Glomerular visceral epithelial cell (primary cell): ENCODE data around the gene MXI1.

Source experiments
- DNase-seq: peaks from one replicate; pipeline ENCODE4 v3.0.0-alpha.2; 2016; ENCODE audit errors: extremely low spot score

MXI1 gene

DNA sequence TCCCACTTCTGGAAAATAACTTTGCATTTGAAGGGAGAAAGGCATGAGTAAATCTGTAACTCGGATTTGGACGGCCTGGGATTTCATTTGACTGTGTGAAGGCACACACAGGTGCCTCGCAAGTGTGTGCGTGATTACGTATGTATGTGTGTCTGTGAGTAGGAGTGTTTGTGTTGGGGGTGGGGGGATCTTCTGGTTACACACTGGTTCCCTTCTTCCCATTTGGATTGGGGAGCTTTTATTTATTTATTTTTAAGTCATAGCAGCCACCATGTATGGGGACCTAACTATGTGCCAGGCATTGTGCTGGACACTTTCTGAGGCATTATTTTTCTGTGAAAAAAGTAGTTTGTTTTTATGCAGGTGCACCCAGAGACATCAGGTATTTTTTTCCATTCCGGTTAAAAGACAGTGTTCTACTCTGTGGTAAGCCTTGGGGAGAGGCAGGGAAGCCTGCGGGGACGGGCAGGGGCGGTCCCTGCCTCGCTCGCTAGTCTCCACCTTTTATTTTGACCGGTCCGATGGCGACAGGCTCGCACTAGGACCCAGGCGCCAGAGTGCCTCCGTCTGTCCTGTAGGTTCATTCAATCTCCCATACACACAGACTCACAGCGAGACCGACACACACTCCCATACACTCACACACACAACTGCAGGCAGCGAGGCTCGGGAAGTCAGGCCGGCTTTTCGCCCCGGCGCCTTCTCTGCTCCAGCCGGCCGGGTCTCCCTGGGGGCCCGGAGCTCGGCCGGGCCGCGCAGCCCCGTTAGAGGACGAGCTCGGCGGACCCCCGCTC lies at the start of gene MXI1:
Gene MXI1 (plus strand): TSS at position 595 of the 794 bp plus-strand sequence. CDS start 204 bp downstream, outside the sequence.
- peak; percentile 78 for DNase-seq

DNA sequence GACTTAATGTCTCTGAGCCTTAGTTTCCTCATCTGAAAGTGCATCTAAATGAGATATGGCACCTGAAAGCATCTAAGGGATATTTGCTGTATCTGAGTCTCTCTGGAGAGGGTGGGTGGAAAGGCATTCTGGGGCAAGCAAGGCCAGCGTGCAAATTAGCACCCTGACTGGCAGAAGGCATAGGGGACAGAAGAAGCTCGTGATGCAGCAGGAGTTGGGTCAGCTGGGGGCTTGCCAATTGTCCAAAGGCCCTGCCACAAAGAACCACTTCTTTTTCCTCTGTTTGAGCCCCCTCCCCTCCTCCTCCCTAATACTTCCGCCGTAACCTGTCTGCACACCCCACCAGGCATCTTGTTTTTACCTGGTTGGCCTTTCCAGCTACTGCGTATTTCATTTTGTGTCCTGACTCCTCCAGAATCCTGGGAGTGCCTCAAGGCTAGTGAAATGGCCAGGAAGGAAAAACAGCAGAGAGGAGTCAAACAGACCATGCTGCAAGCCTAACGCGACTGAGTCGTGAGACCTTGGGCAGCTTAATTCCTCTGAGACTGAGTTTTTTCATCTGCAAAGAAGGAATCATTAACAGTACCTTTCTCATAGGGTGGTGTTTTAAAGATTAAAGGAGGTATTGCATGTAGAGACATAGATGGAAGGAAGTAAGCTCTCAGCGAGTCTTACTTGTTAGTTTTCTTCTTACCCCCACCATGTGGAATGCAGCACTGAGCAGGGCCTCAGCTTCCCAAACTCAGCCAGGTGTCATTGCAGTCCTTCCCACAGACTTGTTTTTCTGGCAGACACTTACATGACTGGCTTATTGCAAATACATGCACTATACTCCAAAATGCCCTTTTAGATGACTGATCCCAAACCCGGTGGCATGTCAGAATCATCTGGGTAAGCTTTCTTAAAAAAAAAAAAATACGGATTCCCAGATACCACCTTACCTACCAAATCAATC lies 49.1 kb upstream of the MXI1 start:
- DNase-seq, result no peak

DNA sequence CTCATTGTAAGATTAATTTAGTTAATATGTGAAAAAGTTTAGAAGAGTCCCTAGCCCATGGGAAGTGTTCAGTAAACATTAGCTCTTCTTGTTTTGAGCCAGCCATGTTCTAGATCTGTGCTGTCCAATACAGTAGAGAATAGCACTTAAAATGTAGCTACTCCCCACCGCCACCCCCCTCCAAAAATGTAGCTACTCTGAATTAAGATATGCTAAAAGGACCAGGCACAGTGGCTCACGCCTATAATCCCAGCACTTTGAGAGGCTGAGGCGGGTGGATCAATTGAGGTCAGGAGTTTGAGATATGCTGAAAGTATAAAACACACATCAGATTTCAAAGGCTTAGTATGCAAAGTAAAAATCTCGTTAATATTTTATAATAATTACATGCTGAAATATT lies 47.3 kb upstream of the MXI1 start:
- DNase-seq, result no peak

DNA sequence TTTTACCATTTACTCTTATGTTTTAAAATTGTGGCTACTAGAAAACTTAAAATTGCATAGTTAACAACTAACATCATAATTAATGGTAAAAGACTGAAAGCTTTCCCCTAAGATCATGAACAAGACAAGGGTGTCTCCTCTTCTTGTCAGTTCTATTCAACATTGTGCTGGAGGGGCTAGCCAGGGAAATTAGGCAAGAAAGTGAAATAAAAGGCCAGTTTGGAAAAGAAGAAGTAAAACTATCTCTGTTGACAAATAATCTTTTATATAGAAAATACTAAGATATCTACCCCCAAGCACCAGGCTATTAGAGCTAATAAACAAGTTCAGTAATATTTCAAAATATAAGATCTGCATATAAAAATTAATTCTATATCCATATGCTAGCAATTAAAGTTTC lies 46.9 kb upstream of the MXI1 start:
- no peak for DNase-seq

DNA sequence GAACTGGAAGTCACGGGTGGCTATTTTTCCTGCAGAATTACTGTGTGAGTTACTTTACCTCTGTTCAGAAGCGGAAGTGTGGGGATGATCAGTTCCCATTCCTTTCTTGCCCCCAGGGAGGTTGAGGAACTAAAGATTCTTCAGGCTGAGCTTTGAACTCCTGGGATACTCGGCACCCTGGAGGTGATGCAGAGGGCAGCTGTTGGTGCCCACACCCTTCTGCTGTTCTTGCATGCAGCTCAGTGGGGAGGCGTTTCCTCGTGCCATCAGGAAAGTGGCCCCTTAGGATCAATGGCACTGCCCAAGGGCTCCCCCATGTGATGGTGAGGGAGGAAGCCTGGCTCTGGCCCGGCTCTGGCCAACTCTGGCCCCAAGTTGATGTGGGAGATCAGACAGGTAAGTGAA lies 44.7 kb upstream of the MXI1 start:
- DNase-seq, result no peak

DNA sequence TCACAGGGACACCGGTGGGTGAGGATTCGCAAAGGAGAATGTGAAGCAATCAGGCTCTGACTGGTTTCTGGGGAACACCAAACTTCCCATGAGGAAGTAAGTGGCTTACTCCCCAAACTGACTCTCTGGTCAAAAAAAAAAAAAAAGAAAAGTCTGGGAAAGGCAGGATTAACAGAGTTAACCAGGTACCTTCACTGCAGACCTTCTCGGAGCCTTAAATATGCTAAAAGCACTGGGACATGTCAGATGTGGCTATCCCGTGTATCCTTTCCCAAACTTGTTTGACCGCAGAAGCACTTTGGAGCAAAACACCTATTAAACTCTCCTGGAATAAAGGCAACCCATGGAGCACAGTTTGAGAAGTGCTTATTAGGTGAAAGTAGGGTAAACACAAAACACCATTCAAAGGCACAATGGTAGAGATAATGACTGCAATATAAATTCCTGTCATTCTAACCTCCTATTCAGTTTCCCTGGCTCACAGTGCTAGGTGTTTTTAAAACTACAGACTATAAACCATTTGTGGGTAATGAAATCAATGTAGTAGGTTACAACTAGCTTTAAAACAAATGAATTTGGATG lies 44.1 kb upstream of the MXI1 start:
- no peak for DNase-seq

DNA sequence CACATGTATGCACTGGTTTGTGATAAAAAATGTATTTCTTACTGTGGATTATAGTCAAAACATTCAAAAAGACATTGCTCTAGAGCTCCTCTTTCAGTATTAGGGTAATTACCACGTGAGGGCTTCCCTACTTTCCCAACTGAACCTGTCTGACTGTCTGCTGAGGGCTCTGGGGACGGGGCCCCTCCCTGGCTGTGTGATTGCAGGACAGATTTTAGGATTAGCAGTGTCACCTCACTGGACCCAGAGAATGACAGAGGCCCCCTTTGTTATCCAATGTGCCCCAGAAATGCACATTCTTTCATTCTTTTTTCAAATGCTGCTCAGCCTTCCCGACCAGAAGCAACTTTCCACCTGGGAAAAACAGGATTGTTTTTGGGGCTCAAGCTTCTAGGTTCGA lies 43.6 kb upstream of the MXI1 start:
- DNase-seq, result no peak

DNA sequence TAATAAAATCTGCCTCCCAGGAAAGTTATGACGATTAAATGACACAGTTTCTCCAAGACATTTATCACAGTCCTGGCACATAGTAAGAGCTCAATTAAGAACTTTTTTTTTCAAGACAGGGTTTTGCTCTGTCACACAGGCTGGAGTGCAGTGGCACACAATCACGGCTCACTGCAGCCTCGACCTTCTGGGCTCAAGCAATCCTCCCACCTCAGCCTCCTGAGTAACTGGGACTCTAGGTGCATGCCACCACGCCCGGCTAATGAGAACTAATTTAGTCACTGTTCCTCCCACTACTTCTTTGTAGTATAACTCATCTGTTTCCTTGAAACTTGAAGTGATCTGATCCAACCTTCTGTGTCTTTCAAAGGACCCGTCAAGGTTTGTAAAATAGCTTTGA lies 42.2 kb upstream of the MXI1 start:
- DNase-seq, result no peak

DNA sequence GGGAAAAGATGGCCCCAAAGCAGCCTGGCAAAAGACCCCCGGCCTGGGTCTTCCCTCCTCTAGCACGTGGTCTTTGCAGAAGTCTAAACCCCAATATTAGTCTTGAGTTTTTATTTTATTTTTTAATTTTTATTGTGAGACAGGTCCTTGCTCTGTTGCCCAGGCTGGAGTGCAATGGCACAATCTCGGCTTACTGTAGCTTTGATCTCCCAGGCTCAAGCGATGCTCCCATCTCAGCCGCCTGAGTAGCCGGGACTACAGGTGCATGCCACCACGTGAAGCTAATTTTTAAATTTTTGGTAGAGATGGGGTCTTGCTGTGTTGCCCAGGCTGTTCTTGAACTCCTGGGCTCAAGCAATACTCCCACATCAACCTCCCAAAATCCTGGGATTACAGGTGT lies 40.3 kb upstream of the MXI1 start:
- DNase-seq, result no peak

DNA sequence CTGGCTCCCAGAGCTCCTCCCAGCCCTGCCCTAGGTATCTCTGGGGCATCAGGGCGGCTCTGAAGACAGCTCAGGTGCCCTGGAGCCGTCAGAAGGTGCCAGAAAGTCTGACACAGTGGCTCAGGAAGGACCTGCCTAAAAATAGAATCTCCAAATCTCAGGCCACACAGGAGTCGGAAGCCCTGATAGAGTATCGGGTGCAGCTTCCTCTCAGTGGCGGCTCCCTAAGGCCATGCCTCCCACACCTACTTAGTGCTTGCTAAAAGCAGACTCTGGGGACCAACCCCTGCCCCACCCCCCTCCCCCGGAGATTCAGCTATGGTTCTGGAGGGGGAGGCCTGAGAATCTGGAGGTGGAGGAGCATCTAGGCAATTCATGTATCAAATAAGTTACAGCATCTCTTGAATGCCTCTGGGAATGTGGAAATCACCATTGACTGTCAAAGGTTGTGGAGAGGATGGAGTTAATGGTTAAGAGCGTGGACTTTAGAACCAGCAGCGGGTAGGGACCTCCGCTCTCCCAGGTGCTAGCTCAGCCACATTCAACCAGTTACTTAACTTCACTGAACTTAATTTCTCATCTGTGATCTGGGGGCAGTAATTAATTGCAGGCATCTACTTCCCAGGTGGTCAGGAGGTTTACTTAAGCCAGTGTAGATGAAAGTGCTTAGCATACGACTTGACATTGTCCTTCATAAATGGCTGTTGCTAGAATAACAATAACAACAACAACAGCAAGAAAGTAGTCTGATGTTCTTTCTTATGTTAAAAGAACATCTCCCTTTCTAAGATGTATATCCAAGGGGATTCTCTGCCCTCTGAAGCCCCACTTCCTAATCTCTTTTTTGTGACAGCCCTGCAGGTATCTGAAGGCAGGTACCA lies 38.6 kb upstream of the MXI1 start:
- no peak for DNase-seq

DNA sequence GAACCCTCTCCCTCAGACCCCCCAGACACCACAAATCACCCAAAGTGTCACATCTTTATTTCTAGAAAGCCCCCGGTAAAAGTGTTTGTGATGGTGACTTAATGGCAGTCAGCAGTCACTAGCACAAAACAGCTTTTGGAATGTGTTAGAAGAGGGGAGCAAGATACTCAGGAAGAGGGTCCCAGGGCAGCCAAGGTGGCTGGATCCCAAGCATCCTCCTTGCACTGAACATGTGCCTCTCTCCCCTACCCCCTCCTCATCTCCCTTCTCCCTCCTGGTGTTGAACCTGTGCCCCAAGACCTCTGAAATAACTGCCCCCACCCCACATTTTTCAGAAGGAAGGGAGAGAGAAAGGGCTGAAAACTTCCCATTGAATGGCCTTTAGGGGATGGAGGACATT lies 37.8 kb upstream of the MXI1 start:
- DNase-seq, result no peak

DNA sequence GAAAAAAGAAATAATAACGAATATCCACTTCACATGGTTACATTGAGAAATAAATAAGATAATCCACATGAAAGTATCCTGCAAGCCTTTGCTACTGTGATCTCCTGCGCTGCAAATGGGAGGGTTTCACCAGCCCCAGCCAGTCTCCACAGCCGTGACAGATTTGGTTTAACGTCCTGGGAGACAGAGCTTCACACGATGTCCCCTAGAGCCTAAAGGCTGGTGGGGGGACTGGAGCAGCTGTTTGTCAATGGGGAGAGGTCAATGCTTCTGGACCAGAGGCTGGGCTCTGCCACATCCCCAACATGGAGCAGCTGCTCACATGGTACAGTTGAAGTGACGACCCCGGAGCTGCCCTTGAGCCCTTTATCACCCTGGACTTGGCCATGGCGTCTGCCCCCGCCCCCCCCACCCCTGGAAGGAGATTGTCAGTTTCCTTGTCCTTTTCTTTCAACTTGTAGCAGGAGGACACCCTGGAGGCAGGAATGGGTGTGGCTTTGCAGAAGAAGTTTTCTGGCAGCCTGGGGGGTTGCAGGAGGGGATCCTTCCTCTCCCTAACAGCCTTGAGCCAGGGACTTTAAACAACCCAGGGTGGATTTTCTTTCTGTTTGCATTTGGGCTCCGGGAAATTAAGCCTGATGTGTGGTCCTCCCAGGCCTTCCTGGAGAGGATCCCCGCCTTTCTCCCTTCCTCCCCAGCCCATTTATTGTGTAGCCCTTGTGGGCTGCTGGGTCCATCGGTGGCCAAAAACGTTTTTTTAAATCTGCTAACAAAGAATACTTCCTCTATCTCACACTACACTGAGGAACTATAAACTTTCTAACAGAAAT lies 37.0 kb upstream of the MXI1 start:
- no peak for DNase-seq

DNA sequence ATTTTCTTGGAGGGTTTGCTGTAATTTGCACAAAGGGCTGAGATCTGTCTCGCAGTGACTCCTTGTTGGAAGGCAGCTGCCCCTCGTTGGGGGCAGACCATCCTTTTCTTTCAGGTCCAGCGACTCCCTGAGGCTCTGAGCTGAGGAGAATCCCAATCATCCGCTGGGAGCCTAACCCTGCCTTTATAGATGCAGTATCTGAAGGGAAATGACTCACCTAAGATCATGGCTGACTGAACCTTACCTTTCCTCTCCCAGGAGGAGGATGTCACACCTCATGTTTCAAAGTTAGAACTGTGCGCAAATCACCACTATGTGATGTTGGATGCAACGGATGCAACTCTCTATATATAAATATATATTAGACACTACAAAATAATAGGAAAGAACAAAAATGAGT lies 36.4 kb upstream of the MXI1 start:
- DNase-seq, result peak; percentile 25

DNA sequence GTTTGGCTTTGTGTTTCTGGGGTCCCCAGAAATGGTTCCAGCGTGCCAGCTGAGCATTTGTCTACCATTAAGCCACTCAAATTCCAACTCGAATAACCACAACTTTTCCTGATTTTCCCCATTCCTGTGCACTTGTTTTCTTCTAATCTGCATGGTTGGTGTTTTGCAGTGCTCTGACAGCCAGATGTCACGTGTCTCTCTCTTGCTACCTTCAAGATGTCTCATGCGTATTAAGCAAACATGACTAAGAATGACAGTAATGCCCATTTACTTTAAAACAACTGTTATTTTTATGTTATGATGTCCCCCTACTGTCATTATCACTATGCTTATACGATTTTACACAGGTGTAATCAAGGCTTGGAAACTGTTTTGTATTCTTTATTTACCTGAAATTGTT lies 35.2 kb upstream of the MXI1 start:
- no peak for DNase-seq

DNA sequence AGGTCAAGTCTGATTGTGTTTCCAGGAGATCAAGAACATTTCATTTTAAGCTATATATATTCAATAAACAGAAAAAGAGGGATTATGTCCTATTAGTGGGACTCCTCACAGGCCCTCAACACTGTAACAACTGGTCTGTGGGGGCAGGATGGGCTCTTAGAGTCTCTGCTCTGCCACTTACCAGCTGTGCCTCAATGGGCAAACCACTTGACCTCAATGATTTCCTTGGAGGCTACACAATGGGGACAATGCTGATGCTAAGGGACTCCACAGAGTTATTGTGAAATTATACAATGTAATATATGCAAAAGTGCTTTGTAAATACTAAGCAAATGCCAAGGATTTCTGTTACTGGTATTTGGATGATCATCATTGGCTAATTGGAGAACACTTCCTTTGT lies 33.2 kb upstream of the MXI1 start:
- DNase-seq, result no peak

DNA sequence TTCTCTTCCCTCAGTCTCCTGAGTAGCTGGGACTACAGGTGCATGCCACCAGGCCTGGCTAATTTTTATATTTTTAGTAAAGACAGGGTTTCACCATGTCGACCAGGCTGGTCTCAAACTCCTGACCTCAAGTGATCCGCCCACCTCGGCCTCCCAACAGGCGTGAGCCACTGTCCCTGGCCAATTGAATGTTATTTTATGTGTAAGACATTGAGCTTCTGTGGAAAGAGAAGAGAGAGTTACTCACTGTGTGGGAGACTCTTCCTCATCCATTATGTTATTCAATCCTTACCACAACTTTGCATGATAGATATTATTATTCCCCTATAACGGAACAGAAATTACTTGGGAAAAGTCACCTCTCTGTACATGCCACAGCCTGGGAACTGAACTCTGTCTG lies 32.6 kb upstream of the MXI1 start:
- DNase-seq, result no peak

DNA sequence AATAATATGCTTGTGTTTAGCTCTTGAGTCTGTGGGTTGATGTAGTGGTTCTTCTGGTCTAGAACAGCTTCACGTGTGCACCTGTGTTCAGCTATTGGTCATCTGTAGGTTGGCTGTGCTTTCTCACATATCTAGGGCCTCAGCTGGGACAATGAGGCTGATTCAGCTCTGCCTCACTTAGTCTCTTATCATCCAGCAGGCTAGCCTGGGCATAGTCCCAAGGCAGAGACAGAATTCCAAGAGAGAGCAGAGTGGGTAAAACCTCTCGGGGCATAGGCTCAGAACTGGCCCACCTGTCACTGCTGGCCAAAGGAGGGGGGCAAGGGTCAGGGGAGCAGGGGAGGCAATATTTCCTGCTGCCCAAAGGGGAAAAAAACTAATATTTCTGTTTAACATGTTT lies 32.0 kb upstream of the MXI1 start:
- no peak for DNase-seq

DNA sequence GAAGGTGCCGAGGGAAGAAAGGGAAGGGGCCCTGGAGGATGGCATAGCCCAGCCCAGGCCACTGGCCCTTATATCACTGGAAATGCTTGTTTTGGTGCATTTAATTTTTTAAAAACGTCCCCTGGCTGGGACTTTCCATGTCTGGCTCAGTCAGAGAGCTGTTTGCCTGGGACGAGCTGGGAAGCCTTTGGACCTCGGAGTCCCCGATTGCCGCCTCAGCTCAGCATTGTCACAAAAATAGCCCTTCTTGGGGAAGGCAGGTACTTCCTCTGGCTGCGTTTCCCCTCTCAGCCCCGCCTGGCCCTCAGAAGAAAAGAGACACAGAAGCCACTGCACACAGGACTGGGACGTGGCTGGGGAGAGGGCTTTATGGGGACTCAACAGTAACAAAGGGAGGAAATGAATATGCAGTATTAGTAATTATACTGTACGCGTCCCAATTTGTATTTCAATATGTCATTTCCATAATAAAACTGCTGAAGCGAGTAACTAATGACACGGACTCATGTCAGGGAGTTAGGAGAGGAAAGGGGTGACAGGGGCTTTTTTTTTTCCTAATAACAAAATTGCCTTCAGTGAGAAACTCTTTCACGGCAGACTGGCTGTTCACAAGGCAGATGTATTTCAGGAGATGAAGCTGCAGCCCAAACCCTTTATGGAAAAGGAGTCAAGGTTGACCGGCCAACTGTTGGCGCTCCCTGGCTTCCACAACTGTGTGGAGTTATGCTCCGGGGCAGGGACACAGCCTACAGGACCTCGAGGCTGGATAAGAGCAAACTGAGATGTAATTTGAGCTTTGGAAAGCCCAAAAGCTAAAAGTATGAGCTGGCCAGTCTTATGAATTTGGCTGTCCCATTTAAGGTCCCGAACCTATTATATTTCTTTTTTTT lies 31.0 kb upstream of the MXI1 start:
- DNase-seq, result peak; percentile 5

DNA sequence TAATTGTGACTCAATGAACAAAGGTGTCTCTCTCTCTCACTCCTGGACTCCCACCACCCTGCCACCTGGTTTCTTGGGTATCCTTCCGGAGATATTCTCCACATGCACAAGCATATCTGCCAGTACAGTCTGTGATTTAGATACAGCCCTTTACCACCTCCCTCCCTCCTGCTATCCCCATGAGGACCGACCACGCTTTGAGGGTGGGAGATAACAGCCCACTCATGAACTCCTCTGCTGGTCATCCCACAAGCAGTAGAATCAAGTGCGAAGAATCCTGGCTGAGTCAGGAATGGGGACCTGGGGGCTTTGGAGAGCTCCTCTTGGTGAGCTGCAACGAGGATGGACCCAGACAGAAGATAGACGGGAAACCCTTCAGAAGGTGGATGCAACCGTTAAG lies 28.2 kb upstream of the MXI1 start:
- DNase-seq, result no peak

DNA sequence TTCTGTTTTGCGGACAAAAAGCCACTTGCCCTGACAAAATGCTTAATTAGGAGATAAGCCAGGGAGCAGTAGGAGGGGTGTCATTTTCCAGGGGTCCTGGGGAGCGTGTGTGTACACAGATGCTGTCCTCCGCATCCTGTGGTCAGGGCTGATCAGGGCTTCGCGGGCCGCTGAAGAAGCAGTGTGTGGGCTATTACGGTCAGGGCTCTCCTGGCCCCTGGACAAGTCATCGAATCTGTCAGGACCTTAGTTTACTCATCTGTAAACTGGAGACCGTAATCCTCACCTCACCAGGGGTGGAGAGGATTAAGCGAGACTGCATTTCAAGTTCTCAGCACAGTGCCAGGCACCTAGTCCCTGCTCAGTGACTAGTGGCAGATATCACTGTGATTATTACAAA lies 26.0 kb upstream of the MXI1 start:
- no peak for DNase-seq
